HG02938 (cell line): ENCODE measurements around the gene ALDH4A1.
"Not testable (repeated sequence)": the region's sequence is repeated elsewhere in the genome, so short reads cannot be mapped to it uniquely, and the experiment has no call there.

Experiments
- ATAC-seq: cut with Tn5 transposase; IDR thresholded peaks from one replicate; pipeline ENCODE4 v1.9.1; 2021; ENCODE audit warnings: mild to moderate bottlenecking, moderate library complexity; ENCODE audit not compliant: unreplicated experiment

ALDH4A1 gene

GRCh38 chr1:18901147-18901951 lies 1.0 kb downstream of the ALDH4A1 start:
- no peak for ATAC-seq

DNA sequence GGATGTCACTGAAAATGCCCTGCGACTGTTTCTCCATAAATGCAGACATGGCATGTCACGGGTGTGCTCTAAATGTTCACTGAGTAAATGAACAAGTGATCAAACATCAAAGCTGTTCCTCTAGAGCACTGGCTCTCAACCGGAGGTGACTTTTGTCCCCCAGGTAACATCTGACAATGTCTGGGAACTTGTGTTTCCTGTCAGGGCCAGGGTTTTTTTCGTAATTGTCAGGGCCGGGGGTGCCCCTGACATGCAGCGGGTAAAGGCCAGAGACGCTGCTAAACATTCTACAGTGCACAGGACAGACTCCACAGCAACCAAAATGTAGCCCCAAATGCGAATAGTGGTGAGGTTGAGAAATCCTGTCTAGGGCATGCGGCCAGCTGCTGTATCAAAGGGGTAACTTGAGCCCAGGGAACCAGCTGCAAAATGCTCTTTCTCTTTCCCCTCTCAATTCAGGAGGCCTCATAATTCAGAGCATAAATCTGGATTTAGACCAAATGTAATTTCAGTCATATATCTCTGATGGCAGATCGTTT lies 2.0 kb downstream of the ALDH4A1 start:
- ATAC-seq: no peak

- no peak for ATAC-seq
Observed at GRCh38 chr1:18899363-18900049, 2.8 kb downstream of the ALDH4A1 start.

GRCh38 chr1:18898567-18898966 lies 3.8 kb downstream of the ALDH4A1 start:
- no peak for ATAC-seq

DNA sequence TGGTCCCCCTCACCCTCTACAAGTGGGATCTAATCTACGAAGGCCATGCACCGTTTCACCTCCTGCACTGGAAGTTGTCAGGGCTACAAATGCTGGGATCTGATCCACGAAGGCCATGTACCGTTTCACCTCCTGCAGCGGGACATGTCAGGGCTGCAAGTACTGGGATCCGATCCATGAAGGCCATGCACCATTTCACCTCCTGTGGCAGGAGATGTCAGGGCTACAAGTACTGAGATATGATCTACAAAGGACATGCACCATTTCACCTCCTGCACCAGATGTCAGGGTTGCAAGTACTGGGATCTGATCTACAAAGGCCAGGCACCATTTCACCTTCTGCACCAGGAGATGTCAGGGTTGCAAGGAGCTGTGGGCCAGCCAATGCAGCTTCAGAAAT lies 7.0 kb downstream of the ALDH4A1 start:
- no peak for ATAC-seq

GRCh38 chr1:18893120-18893519 lies 9.2 kb downstream of the ALDH4A1 start:
- ATAC-seq: no peak

- not testable (repeated sequence) for ATAC-seq
Observed at GRCh38 chr1:18891858-18892257, 10.5 kb downstream of the ALDH4A1 start.

GRCh38 chr1:18891426-18891780 lies 11.0 kb downstream of the ALDH4A1 start:
- ATAC-seq: no peak

GRCh38 chr1:18890706-18891425 lies 11.5 kb downstream of the ALDH4A1 start:
- ATAC-seq: no peak

- no peak for ATAC-seq
Observed at GRCh38 chr1:18886003-18886335, 16.4 kb downstream of the ALDH4A1 start.

DNA sequence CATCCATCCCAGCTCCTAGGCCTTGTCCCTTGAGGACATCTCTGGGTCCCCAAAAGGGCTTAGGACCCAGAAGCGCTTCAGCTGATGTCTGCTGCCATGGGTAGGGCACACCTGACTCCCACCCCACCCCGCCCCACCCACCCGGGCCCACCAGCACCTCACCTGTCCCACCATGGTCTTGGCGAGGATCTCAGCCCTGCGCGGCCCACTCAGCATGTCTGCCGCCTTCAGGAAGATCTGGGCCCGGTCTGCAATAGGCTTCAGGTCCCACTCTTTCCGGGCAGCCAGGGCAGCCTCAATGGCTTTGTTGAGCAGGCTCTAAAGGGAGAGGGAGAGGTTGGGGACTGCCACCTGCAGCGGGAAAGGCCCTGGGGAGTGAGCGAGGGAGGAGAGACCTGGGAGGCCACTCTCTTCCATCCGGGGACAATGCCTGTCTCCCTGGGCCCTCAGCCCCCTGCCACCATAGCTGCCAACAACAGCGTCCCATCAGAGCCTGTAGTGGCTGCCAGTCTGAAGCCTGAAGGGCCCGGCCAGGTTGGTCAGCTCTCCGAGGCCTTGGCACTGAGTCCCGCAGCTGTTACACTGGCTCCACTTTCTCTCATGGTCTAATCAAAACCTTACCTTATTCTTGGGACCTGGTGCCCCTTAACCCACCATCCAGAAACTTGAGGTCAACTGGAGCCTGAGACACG lies 16.9 kb downstream of the ALDH4A1 start:
- ATAC-seq: no peak

DNA sequence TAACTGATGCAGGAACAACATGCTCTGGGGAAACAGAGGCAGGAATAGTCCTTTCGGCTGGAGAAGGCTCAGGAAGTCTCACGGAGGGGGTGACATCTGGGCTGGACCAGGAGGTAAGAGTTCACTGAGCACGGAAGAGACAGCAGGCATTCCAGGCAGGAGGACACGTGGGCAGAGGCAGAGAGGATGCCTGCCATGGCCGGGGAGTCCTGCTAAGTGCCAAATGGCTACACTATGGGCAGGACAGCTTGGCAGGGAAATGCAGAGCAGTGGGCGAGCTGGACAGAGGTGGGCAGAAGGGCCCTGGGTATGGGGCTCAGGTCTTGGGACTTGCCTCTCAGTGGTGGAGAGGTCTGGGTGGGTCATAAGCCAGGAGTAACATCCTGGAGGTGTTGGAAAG lies 17.6 kb downstream of the ALDH4A1 start:
- no peak for ATAC-seq

DNA sequence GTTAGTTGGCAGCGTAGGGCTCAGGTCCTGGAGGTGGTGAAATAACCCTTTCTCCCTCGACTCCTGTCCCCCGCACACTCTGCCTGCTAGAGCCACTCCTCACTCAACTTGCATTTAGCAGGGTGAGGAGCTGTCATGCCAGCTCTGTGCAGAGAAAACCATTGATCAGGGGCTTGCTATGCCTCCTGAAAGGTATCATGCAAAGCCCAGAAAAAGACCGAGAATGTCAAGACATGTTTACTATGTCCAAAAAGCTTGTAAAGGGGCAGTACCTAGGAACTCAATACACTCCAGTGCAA lies 18.0 kb downstream of the ALDH4A1 start:
- ATAC-seq: no peak

DNA sequence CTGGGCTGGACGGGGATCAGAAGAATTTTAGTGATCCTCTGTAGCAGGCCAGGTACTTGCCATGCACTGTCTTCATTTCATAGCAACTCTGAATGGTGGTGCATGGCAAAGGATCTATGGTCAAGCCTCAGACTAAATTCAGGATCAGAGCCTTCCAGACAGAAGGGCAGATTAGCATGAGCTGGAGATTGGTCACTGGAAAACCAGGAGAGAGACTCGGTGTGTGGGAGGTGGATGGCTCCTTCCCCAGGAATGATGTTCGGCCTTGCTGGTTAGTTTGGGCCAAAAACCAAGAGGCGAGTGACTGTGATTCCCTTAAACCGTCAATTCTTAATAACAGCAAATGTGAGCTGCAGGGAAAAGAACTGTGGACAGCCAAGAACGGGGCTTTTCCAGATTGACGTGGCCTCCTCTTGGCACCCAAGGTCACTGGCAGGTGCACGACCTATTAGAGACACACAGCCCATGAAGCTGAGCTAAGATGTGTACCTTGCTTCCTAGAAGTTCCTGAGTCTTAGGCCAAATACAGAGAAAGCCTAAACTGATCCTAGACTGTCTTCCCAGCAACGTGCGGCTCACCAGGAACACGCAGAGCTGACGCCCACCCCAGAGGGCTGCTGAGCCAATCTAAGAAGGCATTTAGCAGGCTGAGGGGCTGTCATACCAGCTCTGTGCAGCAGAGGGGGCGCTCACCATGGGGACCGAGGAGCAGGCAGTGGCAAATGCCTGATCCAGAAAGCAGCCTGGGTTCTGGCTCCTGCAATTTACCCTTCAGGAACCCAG lies 18.5 kb downstream of the ALDH4A1 start:
- no peak for ATAC-seq

- ATAC-seq: no peak
Observed at GRCh38 chr1:18883079-18883478, 19.3 kb downstream of the ALDH4A1 start.

DNA sequence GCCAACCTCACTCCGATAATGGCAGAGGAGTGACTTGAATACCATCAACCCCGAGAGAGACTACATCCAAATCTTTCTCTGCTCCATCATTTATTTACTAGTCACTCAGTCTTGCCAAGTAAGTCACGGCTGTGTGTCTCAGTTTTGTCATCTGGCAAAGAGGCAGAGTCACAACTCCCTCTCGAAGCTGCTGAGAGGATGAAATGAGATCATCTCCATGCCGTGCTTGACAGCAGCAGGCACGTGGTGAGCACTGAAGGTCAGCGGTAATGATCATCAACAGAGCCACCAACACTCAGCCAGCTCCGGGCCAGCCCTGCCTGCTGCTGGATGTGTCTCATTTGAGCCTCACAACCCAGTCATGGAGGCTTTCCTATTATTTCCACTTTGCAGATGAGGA lies 19.9 kb downstream of the ALDH4A1 start:
- no peak for ATAC-seq

GRCh38 chr1:18881642-18882431 lies 20.5 kb downstream of the ALDH4A1 start:
- ATAC-seq: no peak

GRCh38 chr1:18881164-18881563 lies 21.2 kb downstream of the ALDH4A1 start:
- no peak for ATAC-seq

DNA sequence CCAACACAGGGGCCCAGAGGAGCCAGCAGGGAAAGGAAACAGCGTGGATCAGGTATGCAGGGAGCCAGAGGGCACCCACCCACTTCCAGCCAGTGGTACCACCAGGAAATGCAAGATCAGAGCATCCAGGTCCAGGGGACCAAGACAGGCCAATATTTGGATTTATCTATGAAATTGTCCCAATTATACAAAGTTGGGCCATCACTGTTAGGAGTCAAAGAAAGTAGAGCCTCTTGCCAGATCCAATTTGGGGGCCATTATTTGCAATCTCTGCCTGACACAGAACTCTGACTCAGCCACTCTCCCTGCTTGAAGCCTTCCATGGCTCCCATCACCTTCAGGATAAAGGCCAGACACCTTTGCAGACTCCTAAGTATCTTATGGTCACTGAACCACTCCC lies 21.8 kb downstream of the ALDH4A1 start:
- no peak for ATAC-seq

- no peak for ATAC-seq
Observed at GRCh38 chr1:18879791-18880309, 22.5 kb downstream of the ALDH4A1 start.
